Measurements from ENCODE around the gene PLSCR3.

PLSCR3 gene

GRCh38 chr17:7426203-7426863, 32.0 kb upstream of the PLSCR3 start:
- DNase-seq, result no peak

DNA sequence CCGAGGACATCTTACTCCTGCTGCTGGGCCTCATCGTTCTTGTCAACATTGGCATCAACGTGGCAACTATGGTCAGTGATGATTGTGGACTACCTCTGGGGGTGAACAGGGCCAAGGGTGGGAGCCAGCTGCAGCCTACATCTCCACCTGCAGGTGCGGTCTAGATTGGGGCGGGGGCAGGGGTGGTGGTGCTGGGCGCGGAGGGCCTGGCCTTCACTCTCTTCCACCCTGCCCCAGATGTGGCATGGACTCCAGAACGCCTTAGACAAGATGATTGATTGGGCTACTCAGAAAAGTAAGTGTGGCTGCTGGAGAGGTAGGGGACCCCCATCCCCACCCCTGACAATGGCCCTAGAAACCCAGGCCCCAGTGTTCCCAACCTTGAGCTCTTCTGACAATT, 31.4 kb upstream of the PLSCR3 start:
- DNase-seq, result no peak

DNA sequence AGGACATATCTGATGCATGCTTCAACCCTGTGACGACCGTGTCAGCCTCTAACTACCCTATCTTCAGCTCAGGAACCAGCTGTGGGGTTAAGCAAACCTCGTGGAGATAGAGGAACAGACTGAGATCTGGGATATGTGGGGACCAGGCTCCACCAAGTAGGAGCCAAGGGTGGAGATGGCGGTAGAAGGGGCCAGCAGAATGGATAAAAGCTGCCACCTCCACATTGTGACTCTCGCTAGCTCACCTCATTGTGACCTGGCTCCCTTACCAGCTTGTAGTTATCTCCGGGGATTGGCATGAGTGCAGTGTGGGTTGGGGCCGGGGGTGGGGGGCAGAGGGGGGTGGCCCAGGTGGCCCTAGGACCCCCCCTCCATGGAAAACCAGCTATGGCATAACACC, 31.0 kb upstream of the PLSCR3 start, which contains the start of gene SPEM2:
Gene SPEM2 (plus strand): TSS at position 301 of the 400 bp plus-strand sequence. CDS start 73 bp downstream, at position 374.
- DNase-seq, result no peak

DNA sequence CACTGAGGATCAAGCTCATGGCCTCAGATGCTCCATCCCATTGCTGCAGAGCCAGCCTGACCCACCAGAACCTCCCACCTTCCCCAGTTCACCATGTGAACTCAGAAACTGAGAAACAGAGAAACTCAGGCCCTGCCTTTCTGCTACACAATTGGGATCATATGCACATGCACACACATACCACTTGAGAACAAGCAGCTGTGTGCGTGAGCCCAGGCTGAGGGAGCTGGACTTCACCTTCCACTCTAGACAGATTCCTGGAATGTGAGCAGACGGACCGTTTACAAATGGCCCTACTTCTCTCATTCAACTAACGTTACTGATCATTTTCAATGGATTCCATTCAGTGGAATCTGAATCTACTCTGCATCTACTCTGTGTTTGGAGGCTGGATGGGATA, 29.4 kb upstream of the PLSCR3 start:
- no peak for DNase-seq

DNA sequence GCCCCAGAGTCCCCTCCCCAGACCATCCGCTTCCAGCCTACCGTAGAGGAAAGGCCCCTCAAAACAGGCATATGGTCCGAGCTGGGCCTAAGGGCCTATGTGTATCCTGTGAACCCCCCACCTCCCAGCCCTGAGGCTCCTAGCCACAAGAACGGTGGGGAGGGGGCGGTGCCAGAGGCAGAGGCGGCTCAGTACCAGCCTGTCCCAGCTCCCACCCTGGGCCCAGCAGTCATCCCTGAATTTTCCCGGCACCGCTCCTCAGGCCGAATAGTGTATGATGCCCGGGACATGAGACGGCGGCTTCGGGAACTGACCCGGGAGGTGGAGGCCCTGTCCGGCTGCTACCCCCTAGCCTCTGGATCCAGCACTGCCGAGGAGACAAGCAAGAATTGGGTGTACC, 26.9 kb upstream of the PLSCR3 start:
- no peak for DNase-seq

DNA sequence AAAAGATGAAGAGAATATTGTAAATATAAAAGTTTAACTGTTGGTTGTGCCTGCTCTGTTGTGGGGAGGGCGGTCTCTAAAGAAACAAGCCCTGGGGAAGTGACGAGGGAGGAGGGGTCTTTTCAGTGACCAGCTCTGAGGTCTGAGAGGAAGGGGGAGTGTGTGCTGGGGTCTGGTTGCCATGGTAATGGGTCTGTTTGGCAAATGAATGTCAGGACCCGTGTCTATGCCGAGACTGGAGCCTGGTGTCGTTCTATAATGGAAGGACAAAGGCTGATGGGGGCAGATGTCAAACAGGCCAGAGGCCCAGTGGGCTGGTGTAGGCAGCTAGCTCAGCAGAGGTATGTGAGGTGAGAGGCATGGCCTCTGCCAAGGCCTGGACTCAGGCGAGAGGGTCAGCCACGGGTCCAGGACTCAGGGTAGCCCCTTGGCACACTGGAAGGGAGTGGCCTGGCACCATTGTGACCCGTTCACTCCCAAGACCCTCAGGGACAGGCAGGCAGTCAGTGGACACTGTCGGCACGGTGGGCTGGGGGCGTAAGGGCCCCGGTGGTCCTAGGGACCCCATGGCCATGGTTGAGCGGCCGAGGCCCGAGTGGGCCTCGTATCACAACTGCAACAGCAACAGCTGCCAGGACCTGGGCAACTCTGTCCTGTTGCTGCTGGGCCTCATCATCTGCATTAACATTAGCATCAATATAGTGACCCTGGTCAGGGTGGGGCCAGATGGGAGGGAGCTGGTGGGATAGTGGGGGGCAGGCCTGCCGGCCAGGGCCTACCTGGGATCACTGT, 25.7 kb upstream of the PLSCR3 start, which contains the start of gene SPEM1:
Gene SPEM1 (plus strand): TSS at position 506 of the 792 bp plus-strand sequence. CDS start 61 bp downstream, at position 567.
- DNase-seq, result no peak

DNA sequence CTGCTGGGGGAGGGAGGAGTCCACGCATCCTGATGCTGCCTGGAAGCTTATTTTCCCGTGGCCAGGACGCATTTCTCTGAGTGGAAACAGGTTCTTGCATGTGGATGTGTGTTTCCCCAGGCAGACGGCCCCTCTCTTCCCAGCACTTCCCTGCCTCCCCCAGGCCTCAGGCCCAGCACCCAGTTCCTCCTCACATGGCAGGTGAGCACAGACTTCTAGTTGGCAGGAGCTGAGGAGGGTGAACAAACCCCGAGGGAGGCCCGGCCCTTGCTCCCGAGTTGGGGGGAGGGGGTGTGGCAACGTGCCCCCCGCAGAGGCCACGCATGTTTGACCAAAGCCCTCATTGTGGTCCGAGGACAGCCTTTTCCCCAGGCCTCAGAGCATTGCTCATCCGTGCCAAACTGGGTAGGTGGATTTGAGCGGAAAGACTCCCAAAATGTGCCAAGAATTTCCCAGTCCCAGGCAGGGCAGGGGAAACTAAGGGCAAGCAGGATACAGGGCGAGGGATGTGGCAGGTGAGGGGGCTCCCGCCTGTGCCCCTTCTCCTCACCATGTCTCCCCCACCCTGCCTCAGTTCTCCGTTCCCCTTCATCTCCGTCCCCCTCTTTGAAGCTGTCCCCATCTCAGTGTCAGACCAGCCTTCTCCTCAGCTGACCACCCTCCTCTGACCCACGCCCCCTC, 24.3 kb upstream of the PLSCR3 start:
- DNase-seq, result no peak

GRCh38 chr17:7417056-7417655, 22.8 kb upstream of the PLSCR3 start:
- DNase-seq, result no peak

- no peak for DNase-seq
Measured at GRCh38 chr17:7416323-7416722, 22.0 kb upstream of the PLSCR3 start.

DNA sequence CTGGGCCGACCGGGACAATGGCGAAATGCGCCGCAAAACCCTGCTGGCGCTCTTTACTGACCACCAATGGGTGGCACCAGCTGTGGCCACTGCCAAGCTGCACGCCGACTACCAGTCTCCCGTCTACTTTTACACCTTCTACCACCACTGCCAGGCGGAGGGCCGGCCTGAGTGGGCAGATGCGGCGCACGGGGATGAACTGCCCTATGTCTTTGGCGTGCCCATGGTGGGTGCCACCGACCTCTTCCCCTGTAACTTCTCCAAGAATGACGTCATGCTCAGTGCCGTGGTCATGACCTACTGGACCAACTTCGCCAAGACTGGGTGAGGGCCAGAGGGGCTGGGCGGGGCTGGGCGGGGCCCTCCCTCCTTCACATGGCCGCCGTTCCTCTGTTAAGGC, 21.5 kb upstream of the PLSCR3 start:
- DNase-seq, result no peak

DNA sequence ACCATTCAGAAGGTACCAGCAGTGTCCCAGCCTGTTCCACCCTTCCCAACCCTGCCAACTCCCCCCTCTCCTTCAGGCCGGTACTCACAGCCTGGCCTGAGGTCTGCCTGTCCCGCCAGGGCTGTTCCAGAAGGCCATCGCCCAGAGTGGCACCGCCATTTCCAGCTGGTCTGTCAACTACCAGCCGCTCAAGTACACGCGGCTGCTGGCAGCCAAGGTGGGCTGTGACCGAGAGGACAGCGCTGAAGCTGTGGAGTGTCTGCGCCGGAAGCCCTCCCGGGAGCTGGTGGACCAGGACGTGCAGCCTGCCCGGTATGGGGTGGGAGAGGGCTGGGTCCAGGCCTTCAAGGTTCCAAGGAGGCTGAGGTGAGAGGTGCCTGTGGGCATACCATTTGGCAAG, 20.5 kb upstream of the PLSCR3 start:
- DNase-seq, result no peak

DNA sequence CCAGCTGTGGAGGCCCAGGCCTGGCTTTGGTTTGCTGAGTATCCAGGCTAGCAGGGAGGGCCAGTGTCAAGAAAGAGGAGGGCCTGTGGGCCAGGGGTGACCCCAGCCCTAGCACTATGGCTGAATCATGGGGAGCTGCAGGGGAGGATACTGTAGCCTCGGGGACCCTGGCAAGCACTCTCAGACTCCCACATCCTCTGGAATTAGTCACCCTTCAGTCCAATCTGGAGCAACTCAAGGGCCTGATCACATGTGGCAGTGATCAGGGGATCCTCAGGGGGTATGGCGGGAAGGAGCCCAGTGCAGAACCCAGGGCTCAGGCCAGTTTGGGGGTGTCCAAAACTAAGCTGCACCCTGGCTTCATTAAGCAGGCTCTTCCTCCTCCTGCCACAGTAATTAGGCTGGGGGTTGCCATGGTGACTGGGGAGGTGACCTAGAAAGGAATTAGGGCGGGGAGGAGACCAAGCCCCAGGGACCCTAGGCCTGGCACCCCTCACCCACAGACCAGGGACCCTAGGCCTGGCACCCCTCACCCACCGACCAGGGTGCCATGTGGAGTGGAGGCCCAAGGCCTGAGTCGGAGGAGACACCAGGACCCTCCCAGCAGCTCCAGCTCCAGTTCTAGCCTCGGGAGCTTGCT, 19.1 kb upstream of the PLSCR3 start:
- no peak for DNase-seq

- DNase-seq, result no peak
Measured at GRCh38 chr17:7411427-7411750, 17.1 kb upstream of the PLSCR3 start.

DNA sequence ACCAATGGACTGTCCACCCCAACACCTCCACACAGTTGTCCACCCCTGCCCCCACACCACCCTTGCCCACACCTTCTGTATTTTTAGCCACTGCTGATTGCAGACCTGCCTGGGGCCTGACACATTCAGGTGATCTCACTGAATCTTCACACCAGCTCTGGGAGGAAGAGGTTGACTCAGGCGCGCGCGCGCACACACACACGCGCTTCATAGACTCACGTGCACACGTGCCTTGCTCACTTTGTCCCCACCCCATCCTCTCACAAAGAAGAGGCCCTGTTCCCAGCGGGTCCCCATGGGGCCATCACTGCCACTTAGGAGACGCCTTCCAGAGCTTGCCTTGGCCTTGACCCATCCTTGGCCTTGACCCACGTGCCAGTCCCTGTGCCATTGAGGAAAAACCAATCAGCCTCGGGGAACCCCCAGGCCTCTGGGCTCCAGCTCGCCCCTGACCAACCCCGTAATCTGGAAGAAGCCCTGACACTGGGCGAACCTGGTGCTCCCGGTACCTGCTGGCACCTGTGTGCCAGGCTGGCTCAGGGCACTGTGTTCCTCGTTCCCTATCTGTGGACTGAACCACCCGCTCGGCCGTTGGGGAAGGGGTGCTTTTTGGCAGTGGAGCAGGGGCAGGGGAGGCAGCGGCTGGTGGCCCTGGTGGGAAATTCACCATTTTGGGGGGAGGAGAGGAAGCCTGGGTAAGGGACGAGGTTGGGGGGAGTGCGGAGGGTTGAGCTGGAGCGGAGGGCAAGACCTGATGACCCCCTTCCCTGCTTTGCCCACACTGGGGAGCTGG, 16.5 kb upstream of the PLSCR3 start:
- no peak for DNase-seq

DNA sequence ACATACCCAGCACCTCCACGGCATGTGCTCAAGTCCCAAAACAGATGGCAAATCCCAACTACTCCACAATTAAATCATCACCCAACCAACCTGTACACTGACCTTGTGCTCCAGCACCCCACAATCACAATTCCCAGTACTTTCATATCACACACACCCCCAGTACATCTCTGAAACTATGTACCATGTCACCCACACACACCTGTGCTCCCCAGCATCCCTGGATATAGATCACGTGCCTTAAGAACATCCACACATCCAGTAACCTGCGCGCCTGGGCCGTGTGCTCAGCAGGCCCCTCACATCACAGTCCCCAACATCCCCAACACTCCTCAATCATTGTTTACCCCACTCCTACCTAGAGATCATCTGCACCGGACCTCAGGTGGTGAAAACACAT, 15.4 kb upstream of the PLSCR3 start:
- no peak for DNase-seq

DNA sequence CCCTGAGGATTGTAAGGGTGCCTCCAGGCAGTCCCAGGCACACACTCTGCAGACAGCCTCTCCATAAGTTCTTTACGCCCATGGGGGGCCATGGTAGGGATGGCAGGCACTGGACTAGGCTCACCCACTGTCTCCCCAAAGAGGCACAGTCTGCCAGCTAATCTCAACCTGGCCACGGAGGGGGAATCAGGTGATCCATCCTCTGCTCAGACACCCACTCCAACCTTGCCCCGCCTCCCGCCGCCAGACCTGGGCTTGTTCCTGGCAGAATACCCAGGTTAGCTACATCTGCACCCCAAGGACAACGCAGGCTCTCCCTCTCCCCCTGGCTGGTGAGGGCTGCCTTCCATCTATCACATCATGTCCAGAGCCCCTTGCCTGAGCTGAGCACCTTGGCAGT, 14.5 kb upstream of the PLSCR3 start:
- no peak for DNase-seq

DNA sequence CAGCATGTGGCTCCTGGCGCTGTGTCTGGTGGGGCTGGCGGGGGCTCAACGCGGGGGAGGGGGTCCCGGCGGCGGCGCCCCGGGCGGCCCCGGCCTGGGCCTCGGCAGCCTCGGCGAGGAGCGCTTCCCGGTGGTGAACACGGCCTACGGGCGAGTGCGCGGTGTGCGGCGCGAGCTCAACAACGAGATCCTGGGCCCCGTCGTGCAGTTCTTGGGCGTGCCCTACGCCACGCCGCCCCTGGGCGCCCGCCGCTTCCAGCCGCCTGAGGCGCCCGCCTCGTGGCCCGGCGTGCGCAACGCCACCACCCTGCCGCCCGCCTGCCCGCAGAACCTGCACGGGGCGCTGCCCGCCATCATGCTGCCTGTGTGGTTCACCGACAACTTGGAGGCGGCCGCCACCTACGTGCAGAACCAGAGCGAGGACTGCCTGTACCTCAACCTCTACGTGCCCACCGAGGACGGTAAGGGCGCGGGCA, 14.0 kb upstream of the PLSCR3 start:
- DNase-seq, result no peak

DNA sequence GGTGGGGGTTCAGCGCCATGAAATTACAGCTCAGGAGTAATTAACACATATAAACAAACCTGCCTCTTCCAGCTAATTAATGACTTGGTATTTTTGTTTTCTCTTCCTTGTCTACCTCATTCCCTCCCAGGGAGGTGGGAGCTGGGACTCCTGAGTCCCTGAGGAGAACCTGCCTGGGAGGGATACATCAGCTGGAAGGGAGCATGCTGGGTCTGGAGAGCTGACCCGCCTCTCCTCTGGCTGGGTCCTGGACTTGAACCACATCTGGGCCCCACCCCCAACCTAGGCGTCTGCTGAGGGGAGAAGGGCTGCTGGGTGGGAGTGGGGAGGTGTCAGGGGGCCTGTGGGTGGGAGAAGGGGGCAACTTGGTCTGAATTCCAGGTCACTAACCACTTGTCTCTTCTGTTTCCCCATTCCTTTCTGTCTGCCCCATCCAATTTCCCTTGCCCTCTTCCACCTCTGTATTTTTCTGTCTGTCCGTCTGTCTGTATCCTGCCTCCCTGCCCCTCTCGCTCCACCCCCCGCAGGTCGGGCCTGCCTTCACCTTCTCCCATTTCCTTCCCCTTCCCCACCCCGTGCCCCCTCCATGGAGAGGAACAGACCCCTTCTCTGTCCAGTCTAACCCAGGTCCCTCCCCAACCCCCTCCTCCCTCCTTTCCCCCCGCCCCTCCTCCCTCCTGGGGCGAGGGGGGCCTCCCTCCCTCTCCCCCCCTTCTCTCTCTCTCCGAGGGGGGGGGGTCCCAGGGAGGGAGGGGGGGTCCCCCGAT, 13.3 kb upstream of the PLSCR3 start, which contains the start of gene NLGN2:
Gene NLGN2 (plus strand): TSS at position 361 of the 767 bp plus-strand sequence. CDS start 411 bp downstream, outside the sequence.
- DNase-seq, result no peak

- DNase-seq, result no peak
Measured at GRCh38 chr17:7407082-7407481, 12.8 kb upstream of the PLSCR3 start.

DNA sequence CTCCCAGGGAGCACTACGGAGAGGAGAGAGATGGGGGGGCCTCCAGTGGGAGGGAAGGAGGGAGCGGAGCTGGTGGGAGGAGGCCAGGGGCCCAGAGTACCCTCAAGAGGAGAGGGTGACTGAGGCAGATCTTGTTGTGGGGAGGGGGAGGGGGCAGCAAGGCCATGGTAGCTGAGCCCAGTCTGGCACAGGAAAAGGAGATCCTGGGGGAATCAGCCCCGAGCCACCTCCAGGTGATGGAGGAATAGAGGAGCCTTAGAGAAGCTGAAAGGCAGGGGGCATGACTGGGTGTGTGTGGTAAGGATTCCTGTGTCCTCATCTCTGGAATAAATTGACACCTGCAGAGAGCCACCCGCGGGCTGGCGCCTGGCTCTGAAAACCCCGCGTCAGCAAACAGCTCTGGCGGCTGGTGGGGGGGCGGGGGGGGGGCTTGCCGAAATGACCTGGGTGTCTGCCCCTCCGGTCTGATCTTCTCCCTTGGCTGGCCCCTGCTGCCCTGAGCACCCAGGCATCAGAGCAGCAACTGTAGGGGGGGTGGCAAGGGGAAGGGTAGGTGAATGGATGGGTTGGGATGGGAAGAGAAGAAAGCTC, 12.0 kb upstream of the PLSCR3 start:
- DNase-seq, result no peak
